ENCODE measurements around the gene MCF2L2.

- TF ChIP-seq POLR2A (IDR thresholded peaks at IDR 0.05): no peak
- TF ChIP-seq, protein P1, sequence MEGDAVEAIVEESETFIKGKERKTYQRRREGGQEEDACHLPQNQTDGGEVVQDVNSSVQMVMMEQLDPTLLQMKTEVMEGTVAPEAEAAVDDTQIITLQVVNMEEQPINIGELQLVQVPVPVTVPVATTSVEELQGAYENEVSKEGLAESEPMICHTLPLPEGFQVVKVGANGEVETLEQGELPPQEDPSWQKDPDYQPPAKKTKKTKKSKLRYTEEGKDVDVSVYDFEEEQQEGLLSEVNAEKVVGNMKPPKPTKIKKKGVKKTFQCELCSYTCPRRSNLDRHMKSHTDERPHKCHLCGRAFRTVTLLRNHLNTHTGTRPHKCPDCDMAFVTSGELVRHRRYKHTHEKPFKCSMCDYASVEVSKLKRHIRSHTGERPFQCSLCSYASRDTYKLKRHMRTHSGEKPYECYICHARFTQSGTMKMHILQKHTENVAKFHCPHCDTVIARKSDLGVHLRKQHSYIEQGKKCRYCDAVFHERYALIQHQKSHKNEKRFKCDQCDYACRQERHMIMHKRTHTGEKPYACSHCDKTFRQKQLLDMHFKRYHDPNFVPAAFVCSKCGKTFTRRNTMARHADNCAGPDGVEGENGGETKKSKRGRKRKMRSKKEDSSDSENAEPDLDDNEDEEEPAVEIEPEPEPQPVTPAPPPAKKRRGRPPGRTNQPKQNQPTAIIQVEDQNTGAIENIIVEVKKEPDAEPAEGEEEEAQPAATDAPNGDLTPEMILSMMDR (IDR thresholded peaks at IDR 0.05 in 8 of 11, conservative IDR thresholded peaks at IDR 0.05 in 3 of 11): no peak
- TF ChIP-seq POLR2AphosphoS5 (IDR thresholded peaks at IDR 0.05): no peak
Measured at GRCh38 chr3:183220828-183221227, 207.6 kb downstream of the MCF2L2 start.

Data from spleen (tissue), 7 donors.